ENCODE results near the gene HDAC1. TPM values are rescaled to one million over a fixed set of nuclear protein-coding genes. Genes with fewer than 3 reads are reported as not detected.

Gene HDAC1
- total RNA-seq, 4 donors from 2014 or later, result 78.2 to 96.8 (median 85.0) TPM

- no peak for DNase-seq
- no peak overlapping the region for H3K4me3 ChIP-seq (replicated peaks in 1 of 3)
- no peaks in the 10 kb centered on the region for H3K9me3 ChIP-seq
- no peaks in the 10 kb centered on the region for H3K27me3 ChIP-seq
- 60% methylated on average over 7 of the region's 7 CpGs for WGBS, 2 donors
- intact Hi-C loops (cut with DNase I), result no loop called here
- H3K4me1 ChIP-seq, result no peaks in the 10 kb centered on the region
- no peaks in the 10 kb centered on the region for H3K36me3 ChIP-seq
- TF ChIP-seq CTCF (IDR thresholded peaks at IDR 0.05) (no peak), POLR2A (IDR thresholded peaks at IDR 0.05) (no peak)
- no peak overlapping the region for H3K27ac ChIP-seq
Measured at GRCh38 chr1:32266921-32267591, 24.8 kb upstream of the HDAC1 start.

GRCh38 chr1:32269744-32270143, 22.1 kb upstream of the HDAC1 start:
- intact Hi-C loops (cut with DNase I), result no loop called here
- Histone ChIP-seq H3K27me3 (no peaks in the 10 kb centered on the region), H3K4me1 (peaks cover 0 to 6% of the 10 kb centered on the region in 2 donors), H3K27ac (no peak overlapping the region), H3K4me3 (replicated peaks in 1 of 3) (no peak overlapping the region), H3K36me3 (no peaks in the 10 kb centered on the region), H3K9me3 (no peaks in the 10 kb centered on the region)
- TF ChIP-seq CTCF (IDR thresholded peaks at IDR 0.05) (no peak), POLR2A (IDR thresholded peaks at IDR 0.05) (no peak)
- no peak for DNase-seq

- intact Hi-C loops (cut with DNase I), result no loop called here
- Histone ChIP-seq H3K27ac (no peak overlapping the region), H3K27me3 (no peaks in the 10 kb centered on the region), H3K36me3 (no peaks in the 10 kb centered on the region), H3K4me3 (replicated peaks in 1 of 3) (no peak overlapping the region), H3K9me3 (no peaks in the 10 kb centered on the region), H3K4me1 (peaks cover 0 to 13% of the 10 kb centered on the region in 2 donors)
- 82 to 83% methylated on average over 7 of the region's 7 CpGs for WGBS, 2 donors
- DNase-seq, result no peak
- no peak for TF ChIP-seq CTCF (IDR thresholded peaks at IDR 0.05)
- no peak for TF ChIP-seq POLR2A (IDR thresholded peaks at IDR 0.05)
Measured at GRCh38 chr1:32272557-32273390, 19.1 kb upstream of the HDAC1 start.

- intact Hi-C loops (cut with DNase I), result no loop called here
- WGBS, 2 donors, result 31 to 50% methylated on average over 8 to 10 of the region's 10 CpGs
- TF ChIP-seq CTCF (IDR thresholded peaks at IDR 0.05), result no peak
- no peak for TF ChIP-seq POLR2A (IDR thresholded peaks at IDR 0.05)
- DNase-seq, result peak; percentile 14 to 29
- no peaks in the 10 kb centered on the region for H3K27me3 ChIP-seq
- H3K27ac ChIP-seq, result no peak overlapping the region
- peaks cover 0 to 13% of the 10 kb centered on the region in 2 donors for H3K4me1 ChIP-seq
- H3K36me3 ChIP-seq, result no peaks in the 10 kb centered on the region
- no peak overlapping the region for H3K4me3 ChIP-seq (replicated peaks in 1 of 3)
- H3K9me3 ChIP-seq, result no peaks in the 10 kb centered on the region
Measured at GRCh38 chr1:32273391-32274208, 18.3 kb upstream of the HDAC1 start.
